H9 (cell line): ENCODE measurements around the gene NID1. TPM values are rescaled to one million over a fixed set of nuclear protein-coding genes. Genes with fewer than 3 reads are reported as not detected.

Experiments
- DNase-seq: peaks from one replicate; pipeline ENCODE4 v3.0.0-alpha.2; 2017
- H2AFZ ChIP-seq: one replicate; pipeline ENCODE4 v1.6.1; 2013; ENCODE audit warnings: mild to moderate bottlenecking, low read length, control low read depth, moderate library complexity
- H2AK5ac ChIP-seq: 2 replicates; pipeline ENCODE4 v1.6.1; 2013; ENCODE audit warnings: low read length, control low read depth, mixed read lengths; ENCODE audit not compliant: insufficient read length
- H2BK120ac ChIP-seq: one replicate; pipeline ENCODE4 v1.6.1; 2013; ENCODE audit warnings: low read depth, mild to moderate bottlenecking, low read length, control low read depth, inconsistent platforms; ENCODE audit not compliant: poor library complexity, severe bottlenecking
- H2BK12ac ChIP-seq: 2 replicates; pipeline ENCODE4 v1.6.1; 2013; ENCODE audit warnings: low read length, control low read depth, mixed read lengths, low read depth; ENCODE audit not compliant: insufficient read length
- H2BK15ac ChIP-seq: 2 replicates; pipeline ENCODE4 v1.6.1; 2013; ENCODE audit warnings: low read depth, low read length, control low read depth
- H2BK20ac ChIP-seq: one replicate; pipeline ENCODE4 v1.6.1; 2013; ENCODE audit warnings: low read depth, mild to moderate bottlenecking, low read length, control low read depth, inconsistent platforms; ENCODE audit not compliant: poor library complexity, severe bottlenecking
- H2BK5ac ChIP-seq: 2 replicates; pipeline ENCODE4 v1.6.1; 2013; ENCODE audit warnings: low read length, control low read depth, mixed read lengths; ENCODE audit not compliant: insufficient read length
- H3K14ac ChIP-seq: 2 replicates; pipeline ENCODE4 v1.6.1; 2013; ENCODE audit warnings: low read length, control low read depth; ENCODE audit not compliant: insufficient read depth
- H3K18ac ChIP-seq: 2 replicates; pipeline ENCODE4 v1.6.1; 2013; ENCODE audit warnings: low read depth, mild to moderate bottlenecking, mixed read lengths, low read length, control low read depth; ENCODE audit not compliant: insufficient read length
- H3K23ac ChIP-seq: 2 replicates; pipeline ENCODE4 v1.6.1; 2013; ENCODE audit warnings: low read length, control low read depth, mixed read lengths, low read depth; ENCODE audit not compliant: insufficient read length
- H3K23me2 ChIP-seq: 2 replicates; pipeline ENCODE4 v1.6.1; 2013; ENCODE audit warnings: low read depth, mild to moderate bottlenecking, mixed read lengths, low read length, control low read depth; ENCODE audit not compliant: insufficient read length, poor library complexity, severe bottlenecking
- H3K27ac ChIP-seq: 2 replicates; pipeline ENCODE4 v1.5.1; 2013; ENCODE audit warnings: low read length, control low read depth, mixed read lengths, low read depth; ENCODE audit not compliant: insufficient read length
- H3K27me3 ChIP-seq: 2 replicates; pipeline ENCODE4 v1.6.1; 2013; ENCODE audit warnings: low read length, control low read depth, inconsistent platforms; ENCODE audit not compliant: insufficient read depth
- H3K4ac ChIP-seq: 2 replicates; pipeline ENCODE4 v1.6.1; 2013; ENCODE audit warnings: low read depth, mild to moderate bottlenecking, control low read depth, inconsistent platforms, low read length, moderate library complexity
- H3K4me1 ChIP-seq: 2 replicates; pipeline ENCODE4 v1.6.1; 2013; ENCODE audit warnings: low read length, control low read depth, inconsistent platforms; ENCODE audit not compliant: insufficient read depth
- H3K4me2 ChIP-seq: 2 replicates; pipeline ENCODE4 v1.6.1; 2013; ENCODE audit warnings: low read length, control low read depth, mixed read lengths; ENCODE audit not compliant: insufficient read length, insufficient read depth
- H3K56ac ChIP-seq: 2 replicates; pipeline ENCODE4 v1.6.1; 2013; ENCODE audit warnings: low read depth, mild to moderate bottlenecking, mixed read lengths, low read length, control low read depth; ENCODE audit not compliant: insufficient read length
- H3K79me1 ChIP-seq: 2 replicates; pipeline ENCODE4 v1.6.1; 2013; ENCODE audit warnings: low read depth, mild to moderate bottlenecking, moderate library complexity, low read length, control low read depth, inconsistent platforms; ENCODE audit not compliant: insufficient read depth, poor library complexity, severe bottlenecking
- H3K79me2 ChIP-seq: 2 replicates; pipeline ENCODE4 v1.6.1; 2013; ENCODE audit warnings: low read length, control low read depth, inconsistent platforms; ENCODE audit not compliant: insufficient read depth
- H3K9ac ChIP-seq: 2 replicates; pipeline ENCODE4 v1.6.1; 2013; ENCODE audit warnings: low read length, control low read depth, mixed read lengths; ENCODE audit not compliant: insufficient read length; ENCODE audit errors: extremely low read depth
- H3K9me3 ChIP-seq: one replicate; pipeline ENCODE4 v1.6.1; 2013; ENCODE audit warnings: low read depth, low read length, inconsistent platforms; ENCODE audit not compliant: control insufficient read depth
- H3T11ph ChIP-seq: one replicate; pipeline ENCODE4 v1.6.1; 2013; ENCODE audit warnings: mild to moderate bottlenecking, low read length, control low read depth, inconsistent platforms
- H4K20me1 ChIP-seq: one replicate; pipeline ENCODE4 v1.6.1; 2013; ENCODE audit not compliant: control insufficient read depth, insufficient read length, insufficient read depth
- H4K5ac ChIP-seq: 2 replicates; pipeline ENCODE4 v1.6.1; 2013; ENCODE audit warnings: low read depth, mild to moderate bottlenecking, mixed read lengths, low read length, control low read depth; ENCODE audit not compliant: insufficient read length
- H4K8ac ChIP-seq: replicated peaks from 2 replicates; pipeline ENCODE4 v1.6.1; 2013; ENCODE audit warnings: low read length, control low read depth, mixed read lengths, low read depth; ENCODE audit not compliant: insufficient read length
- H4K91ac ChIP-seq: 2 replicates; pipeline ENCODE4 v1.6.1; 2013; ENCODE audit warnings: low read depth, mild to moderate bottlenecking, moderate library complexity, mixed read lengths, low read length, control low read depth; ENCODE audit not compliant: insufficient read length
- H3K27ac Mint-ChIP-seq, 3 experiments: 2 replicates in 2 of 3; 3 replicates in 1 of 3; pipeline ENCODE4 v1.8.0; 2020 to 2021; ENCODE audit warnings: mixed read lengths in 3 of 3, mild to moderate bottlenecking in 1 of 3, moderate library complexity in 1 of 3
- H3K27me3 Mint-ChIP-seq: 2 replicates; pipeline ENCODE4 v1.8.0; 2021; ENCODE audit warnings: low read depth, mild to moderate bottlenecking, moderate library complexity, mixed read lengths
- H3K36me3 Mint-ChIP-seq, 3 experiments: 2 replicates in 2 of 3; 3 replicates in 1 of 3; pipeline ENCODE4 v1.8.0; 2020 to 2021; ENCODE audit warnings: low read depth in 3 of 3, mixed read lengths in 3 of 3; ENCODE audit not compliant: insufficient read depth in 1 of 3
- H3K4me1 Mint-ChIP-seq, 2 experiments: 2 replicates each; pipeline ENCODE4 v1.8.0; 2020; ENCODE audit warnings: mixed read lengths in 2 of 2
- H3K4me3 Mint-ChIP-seq, 2 experiments: 2 replicates in 1 of 2; 3 replicates in 1 of 2; pipeline ENCODE4 v1.8.0; 2020 to 2021; ENCODE audit warnings: mild to moderate bottlenecking in 2 of 2, mixed read lengths in 2 of 2, moderate library complexity in 1 of 2
- H3K9me3 Mint-ChIP-seq, 2 experiments: 2 replicates in 1 of 2; 3 replicates in 1 of 2; pipeline ENCODE4 v1.8.0; 2020; ENCODE audit warnings: mild to moderate bottlenecking in 2 of 2, mixed read lengths in 2 of 2, moderate library complexity in 1 of 2
- CTCF ChIP-seq: fragments of 200-600 bp; sonication (generic); conservative IDR thresholded peaks from 3 replicates; pipeline ENCODE4 v1.8.0; 2021; ENCODE audit warnings: antibody characterized with exemption, mild to moderate bottlenecking
- WGBS: extraction: QIAGEN DNeasy Blood & Tissue Kit; methylation state at CpG from one replicate; pipeline ENCODE4 v1.1.7; 2013; ENCODE audit warnings: missing lambda C conversion rate, low lambda C conversion rate, mixed read lengths; ENCODE audit not compliant: insufficient read length; ENCODE audit errors: extremely low coverage; 5-methylcytosine and 5-hydroxymethylcytosine counted together
- total RNA-seq: library from RNA; stranded (reverse); gene quantifications from 2 replicates; pipeline ENCODE4 v1.2.1, GENCODE V29; 2021

Gene NID1
- total RNA-seq, 1 experiment from 2014 or later, result 28.5 TPM

GRCh38 chr1:236011641-236012040 lies 53.2 kb downstream of the NID1 start:
- no peak overlapping the region; the same call in 1 of the 2 replicates for H3K14ac ChIP-seq
- H4K91ac ChIP-seq, result no peak overlapping the region
- DNase-seq, result no peak
- H2BK15ac ChIP-seq, result no peak overlapping the region
- no peak overlapping the region for H3K9ac ChIP-seq
- H3K4me1 Mint-ChIP-seq, result no peaks in the 10 kb centered on the region
- no peak overlapping the region for H3K4ac ChIP-seq
- no peak overlapping the region for H2BK5ac ChIP-seq
- H3K79me1 ChIP-seq, result no peaks in the 10 kb centered on the region
- H2AK5ac ChIP-seq, result no peak overlapping the region
- no peaks in the 10 kb centered on the region for H3K4me1 ChIP-seq
- H3K18ac ChIP-seq, result no peak overlapping the region
- no peak overlapping the region for H4K5ac ChIP-seq
- no peak overlapping the region for H4K8ac ChIP-seq
- no peak for TF ChIP-seq CTCF
- peaks cover 0 to 2% (median 0%) of the 10 kb centered on the region in 3 experiments; a peak in 2 of 7 replicates for H3K36me3 Mint-ChIP-seq
- no peaks in the 10 kb centered on the region for H3K9me3 ChIP-seq
- no peak overlapping the region for H3K23ac ChIP-seq
- no peak overlapping the region for H3K27ac Mint-ChIP-seq
- H2AFZ ChIP-seq, result no peak overlapping the region
- no peaks in the 10 kb centered on the region for H3K27me3 Mint-ChIP-seq
- no peak overlapping the region for H3K4me2 ChIP-seq
- H3K79me2 ChIP-seq, result no peaks in the 10 kb centered on the region
- no CpG with 5 or more reads among the region's 11 CpGs for WGBS
- no peak overlapping the region for H3K4me3 Mint-ChIP-seq
- H3T11ph ChIP-seq, result no peak overlapping the region
- H2BK120ac ChIP-seq, result no peak overlapping the region
- H3K23me2 ChIP-seq, result no peaks in the 10 kb centered on the region
- no peak overlapping the region for H3K27ac ChIP-seq
- H3K9me3 Mint-ChIP-seq, result no peaks in the 10 kb centered on the region
- H2BK20ac ChIP-seq, result no peak overlapping the region
- H3K27me3 ChIP-seq, result no peaks in the 10 kb centered on the region
- no peak overlapping the region for H2BK12ac ChIP-seq
- no peaks in the 10 kb centered on the region for H4K20me1 ChIP-seq
- no peak overlapping the region for H3K56ac ChIP-seq
